GM23338 (cell line): ENCODE measurements around the gene IZUMO4. TPM values are rescaled to one million over a fixed set of nuclear protein-coding genes. Genes with fewer than 3 reads are reported as not detected.
A peak's percentile ranks its signal among the peaks of the same experiment; 100 is the strongest.

ENCODE experiments used
- ATAC-seq: fragments of 200-7000 bp; cut with Tn5 transposase; 3 replicates; pipeline ENCODE4 v1.9.1; 2020
- DNase-seq: peaks from one replicate; pipeline ENCODE4 v3.0.0-alpha.2; 2015; ENCODE audit warnings: low spot score
- H2AFZ ChIP-seq: fragments of 200-600 bp; sonication (generic); 2 replicates; pipeline ENCODE4 v1.8.0; 2016; ENCODE audit warnings: antibody characterized with exemption, mild to moderate bottlenecking, moderate library complexity
- H3F3A ChIP-seq: fragments of 200-600 bp; sonication (generic); replicated peaks from 2 replicates; pipeline ENCODE4 v1.8.0; 2017; ENCODE audit warnings: antibody characterized with exemption, mixed run types, low read depth
- H3K27ac ChIP-seq: fragments of 200-600 bp; sonication (generic); 2 replicates; pipeline ENCODE4 v1.6.1; 2016; ENCODE audit warnings: low read depth
- H3K27me3 ChIP-seq: fragments of 200-600 bp; sonication (generic); 2 replicates; pipeline ENCODE4 v1.8.0; 2016; ENCODE audit warnings: mild to moderate bottlenecking, mixed run types, moderate library complexity; ENCODE audit not compliant: insufficient read depth
- H3K36me3 ChIP-seq: fragments of 200-600 bp; sonication (generic); 2 replicates; pipeline ENCODE4 v1.8.0; 2016; ENCODE audit warnings: mild to moderate bottlenecking; ENCODE audit not compliant: insufficient read depth
- H3K4me1 ChIP-seq: fragments of 200-600 bp; sonication (generic); 2 replicates; pipeline ENCODE4 v1.8.0; 2016; ENCODE audit warnings: mild to moderate bottlenecking, moderate library complexity; ENCODE audit not compliant: insufficient read depth
- H3K4me2 ChIP-seq: fragments of 200-600 bp; sonication (generic); 2 replicates; pipeline ENCODE4 v1.7.1; 2017; ENCODE audit warnings: mixed run types
- H3K4me3 ChIP-seq: fragments of 200-600 bp; sonication (generic); 2 replicates; pipeline ENCODE4 v1.6.1; 2016; ENCODE audit warnings: mixed run types
- H3K79me2 ChIP-seq: fragments of 200-600 bp; sonication (generic); replicated peaks from 2 replicates; pipeline ENCODE4 v1.8.0; 2017; ENCODE audit warnings: mild to moderate bottlenecking; ENCODE audit not compliant: insufficient read depth
- H3K9me2 ChIP-seq: fragments of 200-600 bp; sonication (generic); 2 replicates; pipeline ENCODE4 v1.8.0; 2017; ENCODE audit not compliant: insufficient read depth
- H4K20me1 ChIP-seq: fragments of 200-600 bp; sonication (generic); replicated peaks from 2 replicates; pipeline ENCODE4 v1.8.0; 2017; ENCODE audit warnings: mild to moderate bottlenecking; ENCODE audit not compliant: insufficient read depth
- H3K27ac Mint-ChIP-seq: 2 replicates; pipeline ENCODE4 v1.8.0; 2020; ENCODE audit warnings: inconsistent platforms, mild to moderate bottlenecking, moderate library complexity, mixed read lengths
- H3K27me3 Mint-ChIP-seq: 3 replicates; pipeline ENCODE4 v1.8.0; 2022; ENCODE audit warnings: low read depth, mild to moderate bottlenecking, moderate library complexity, mixed read lengths, inconsistent platforms; ENCODE audit not compliant: insufficient read depth, poor library complexity
- H3K36me3 Mint-ChIP-seq: 3 replicates; pipeline ENCODE4 v1.8.0; 2021; ENCODE audit warnings: low read depth, mild to moderate bottlenecking, inconsistent platforms, moderate library complexity, mixed read lengths
- H3K4me1 Mint-ChIP-seq: 3 replicates; pipeline ENCODE4 v1.8.0; 2020; ENCODE audit warnings: mild to moderate bottlenecking, inconsistent platforms, mixed read lengths
- H3K4me3 Mint-ChIP-seq: 3 replicates; pipeline ENCODE4 v1.8.0; 2021; ENCODE audit warnings: moderate library complexity, mild to moderate bottlenecking, inconsistent platforms, mixed read lengths
- H3K9me3 Mint-ChIP-seq: 3 replicates; pipeline ENCODE4 v1.8.0; 2020; ENCODE audit warnings: moderate library complexity, mild to moderate bottlenecking, inconsistent platforms, mixed read lengths
- CREB1 ChIP-seq: fragments of 250-450 bp; sonication (Bioruptor Pico); IDR thresholded peaks from 2 replicates; pipeline ENCODE4 v1.5.0; 2020; ENCODE audit warnings: low read depth, mild to moderate bottlenecking, moderate library complexity
- EZH2 ChIP-seq: fragments of 200-600 bp; sonication (generic); IDR thresholded peaks from one replicate; pipeline ENCODE4 v1.8.0; 2017; ENCODE audit warnings: antibody characterized with exemption, mild to moderate bottlenecking, low read depth; ENCODE audit not compliant: unreplicated experiment
- EZH2phosphoT487 ChIP-seq: fragments of 200-600 bp; sonication (generic); IDR thresholded peaks from one replicate; pipeline ENCODE4 v1.8.1; 2018; ENCODE audit warnings: antibody characterized with exemption; ENCODE audit not compliant: unreplicated experiment
- JUNB ChIP-seq: IDR thresholded peaks from one replicate; pipeline ENCODE4 v1.6.1; 2016; ENCODE audit warnings: antibody characterized with exemption; ENCODE audit not compliant: unreplicated experiment
- NANOG ChIP-seq: IDR thresholded peaks from 2 replicates; pipeline ENCODE4 v1.6.1; 2016; ENCODE audit warnings: antibody characterized with exemption, borderline replicate concordance
- POLR2AphosphoS5 ChIP-seq: IDR thresholded peaks from 2 replicates; pipeline ENCODE4 v1.6.1; 2016; ENCODE audit warnings: antibody characterized with exemption, low read depth
- STAT1 ChIP-seq: IDR thresholded peaks from one replicate; pipeline ENCODE4 v1.6.1; 2016; ENCODE audit warnings: antibody characterized with exemption; ENCODE audit not compliant: unreplicated experiment
- ZNF114 ChIP-seq: fragments of 250-450 bp; sonication (Bioruptor Pico); IDR thresholded peaks from 2 replicates; pipeline ENCODE4 v1.5.0; 2020; ENCODE audit warnings: mild to moderate bottlenecking, moderate library complexity
- ZNF331 ChIP-seq: fragments of 250-450 bp; sonication (Bioruptor Pico); IDR thresholded peaks from 2 replicates; pipeline ENCODE4 v1.5.0; 2020; ENCODE audit warnings: low read depth, mild to moderate bottlenecking, moderate library complexity
- polyA plus RNA-seq: library from polyadenylated mRNA; unstranded; fragments of >200 nt; fragmentation: Nextera tagmentation; extraction: Ambion mirVana; gene quantifications from 2 replicates; pipeline ENCODE4 v1.2.1, GENCODE V29; 2016
- total RNA-seq: library from RNA; depleted of rRNA; stranded (reverse); fragments of >200 nt; shearing (Covaris generic); gene quantifications from 2 replicates; pipeline ENCODE4 v1.2.3, GENCODE V29; 2014
- TF ChIP-seq, protein P1 (sequence below): IDR thresholded peaks from one replicate; pipeline ENCODE4 v1.6.1; 2018; ENCODE audit warnings: antibody characterized with exemption; ENCODE audit not compliant: unreplicated experiment
- TF ChIP-seq, protein P2 (sequence below): fragments of 250-450 bp; sonication (Bioruptor Pico); IDR thresholded peaks from 2 replicates; pipeline ENCODE4 v1.5.0; 2020; ENCODE audit warnings: mild to moderate bottlenecking, moderate library complexity
- TF ChIP-seq, protein P3 (sequence below), 2 experiments: fragments of 200-600 bp in 1 of 2; sonication (generic) in 1 of 2; conservative IDR thresholded peaks; 2 replicates each; pipeline versions ENCODE4 v1.5.1 to v1.6.1; 2016 to 2017; ENCODE audit warnings: antibody characterized with exemption in 2 of 2, low read depth in 2 of 2, mild to moderate bottlenecking in 2 of 2, moderate library complexity in 1 of 2
- TF ChIP-seq, protein P4 (sequence below): IDR thresholded peaks from 2 replicates; pipeline ENCODE4 v1.6.1; 2016; ENCODE audit warnings: antibody characterized with exemption

Gene IZUMO4
- total and polyA plus RNA-seq, 2 experiments from 2014 or later = 0.57 to 2.2 TPM

DNA sequence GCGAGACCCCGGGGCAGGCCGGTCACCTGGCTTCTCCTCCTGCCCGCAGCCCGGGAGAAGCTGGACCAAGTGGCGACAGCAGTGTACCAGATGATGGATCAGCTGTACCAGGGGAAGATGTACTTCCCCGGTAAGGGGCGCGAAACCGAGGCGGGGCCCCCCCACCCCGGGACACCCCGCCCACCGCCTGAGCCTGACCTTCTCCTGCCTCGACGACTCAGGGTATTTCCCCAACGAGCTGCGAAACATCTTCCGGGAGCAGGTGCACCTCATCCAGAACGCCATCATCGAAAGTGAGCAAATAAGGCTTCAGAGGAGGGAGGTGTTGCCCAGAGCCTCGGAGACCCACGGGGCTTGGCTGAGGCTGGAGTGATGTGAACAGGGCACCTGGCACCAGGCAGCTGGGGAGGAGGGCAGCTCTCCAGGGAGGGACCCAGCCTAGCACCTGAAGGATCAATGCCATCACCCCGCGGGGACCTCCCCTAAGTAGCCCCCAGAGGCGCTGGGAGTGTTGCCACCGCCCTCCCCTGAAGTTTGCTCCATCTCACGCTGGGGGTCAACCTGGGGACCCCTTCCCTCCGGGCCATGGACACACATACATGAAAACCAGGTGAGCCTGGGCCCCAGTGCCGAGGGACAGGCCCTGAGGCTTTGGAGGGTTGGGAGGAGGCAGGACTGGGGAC, 629 bp downstream of the IZUMO4 start:
- Mint-ChIP-seq H3K4me1 (peaks cover 4% of the 10 kb centered on the region; the same call in 1 of the 3 replicates), H3K4me3 (peak overlapping the region; percentile 78), H3K27ac (no peak overlapping the region), H3K36me3 (peaks cover 20% of the 10 kb centered on the region), H3K27me3 (peaks cover 9% of the 10 kb centered on the region), H3K9me3 (no peaks in the 10 kb centered on the region)
- no peaks in the 10 kb centered on the region; the same call in 1 of the 2 replicates for H3K4me1 ChIP-seq
- TF ChIP-seq, protein P1, sequence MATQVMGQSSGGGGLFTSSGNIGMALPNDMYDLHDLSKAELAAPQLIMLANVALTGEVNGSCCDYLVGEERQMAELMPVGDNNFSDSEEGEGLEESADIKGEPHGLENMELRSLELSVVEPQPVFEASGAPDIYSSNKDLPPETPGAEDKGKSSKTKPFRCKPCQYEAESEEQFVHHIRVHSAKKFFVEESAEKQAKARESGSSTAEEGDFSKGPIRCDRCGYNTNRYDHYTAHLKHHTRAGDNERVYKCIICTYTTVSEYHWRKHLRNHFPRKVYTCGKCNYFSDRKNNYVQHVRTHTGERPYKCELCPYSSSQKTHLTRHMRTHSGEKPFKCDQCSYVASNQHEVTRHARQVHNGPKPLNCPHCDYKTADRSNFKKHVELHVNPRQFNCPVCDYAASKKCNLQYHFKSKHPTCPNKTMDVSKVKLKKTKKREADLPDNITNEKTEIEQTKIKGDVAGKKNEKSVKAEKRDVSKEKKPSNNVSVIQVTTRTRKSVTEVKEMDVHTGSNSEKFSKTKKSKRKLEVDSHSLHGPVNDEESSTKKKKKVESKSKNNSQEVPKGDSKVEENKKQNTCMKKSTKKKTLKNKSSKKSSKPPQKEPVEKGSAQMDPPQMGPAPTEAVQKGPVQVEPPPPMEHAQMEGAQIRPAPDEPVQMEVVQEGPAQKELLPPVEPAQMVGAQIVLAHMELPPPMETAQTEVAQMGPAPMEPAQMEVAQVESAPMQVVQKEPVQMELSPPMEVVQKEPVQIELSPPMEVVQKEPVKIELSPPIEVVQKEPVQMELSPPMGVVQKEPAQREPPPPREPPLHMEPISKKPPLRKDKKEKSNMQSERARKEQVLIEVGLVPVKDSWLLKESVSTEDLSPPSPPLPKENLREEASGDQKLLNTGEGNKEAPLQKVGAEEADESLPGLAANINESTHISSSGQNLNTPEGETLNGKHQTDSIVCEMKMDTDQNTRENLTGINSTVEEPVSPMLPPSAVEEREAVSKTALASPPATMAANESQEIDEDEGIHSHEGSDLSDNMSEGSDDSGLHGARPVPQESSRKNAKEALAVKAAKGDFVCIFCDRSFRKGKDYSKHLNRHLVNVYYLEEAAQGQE = no peak
- TF ChIP-seq, protein P2, sequence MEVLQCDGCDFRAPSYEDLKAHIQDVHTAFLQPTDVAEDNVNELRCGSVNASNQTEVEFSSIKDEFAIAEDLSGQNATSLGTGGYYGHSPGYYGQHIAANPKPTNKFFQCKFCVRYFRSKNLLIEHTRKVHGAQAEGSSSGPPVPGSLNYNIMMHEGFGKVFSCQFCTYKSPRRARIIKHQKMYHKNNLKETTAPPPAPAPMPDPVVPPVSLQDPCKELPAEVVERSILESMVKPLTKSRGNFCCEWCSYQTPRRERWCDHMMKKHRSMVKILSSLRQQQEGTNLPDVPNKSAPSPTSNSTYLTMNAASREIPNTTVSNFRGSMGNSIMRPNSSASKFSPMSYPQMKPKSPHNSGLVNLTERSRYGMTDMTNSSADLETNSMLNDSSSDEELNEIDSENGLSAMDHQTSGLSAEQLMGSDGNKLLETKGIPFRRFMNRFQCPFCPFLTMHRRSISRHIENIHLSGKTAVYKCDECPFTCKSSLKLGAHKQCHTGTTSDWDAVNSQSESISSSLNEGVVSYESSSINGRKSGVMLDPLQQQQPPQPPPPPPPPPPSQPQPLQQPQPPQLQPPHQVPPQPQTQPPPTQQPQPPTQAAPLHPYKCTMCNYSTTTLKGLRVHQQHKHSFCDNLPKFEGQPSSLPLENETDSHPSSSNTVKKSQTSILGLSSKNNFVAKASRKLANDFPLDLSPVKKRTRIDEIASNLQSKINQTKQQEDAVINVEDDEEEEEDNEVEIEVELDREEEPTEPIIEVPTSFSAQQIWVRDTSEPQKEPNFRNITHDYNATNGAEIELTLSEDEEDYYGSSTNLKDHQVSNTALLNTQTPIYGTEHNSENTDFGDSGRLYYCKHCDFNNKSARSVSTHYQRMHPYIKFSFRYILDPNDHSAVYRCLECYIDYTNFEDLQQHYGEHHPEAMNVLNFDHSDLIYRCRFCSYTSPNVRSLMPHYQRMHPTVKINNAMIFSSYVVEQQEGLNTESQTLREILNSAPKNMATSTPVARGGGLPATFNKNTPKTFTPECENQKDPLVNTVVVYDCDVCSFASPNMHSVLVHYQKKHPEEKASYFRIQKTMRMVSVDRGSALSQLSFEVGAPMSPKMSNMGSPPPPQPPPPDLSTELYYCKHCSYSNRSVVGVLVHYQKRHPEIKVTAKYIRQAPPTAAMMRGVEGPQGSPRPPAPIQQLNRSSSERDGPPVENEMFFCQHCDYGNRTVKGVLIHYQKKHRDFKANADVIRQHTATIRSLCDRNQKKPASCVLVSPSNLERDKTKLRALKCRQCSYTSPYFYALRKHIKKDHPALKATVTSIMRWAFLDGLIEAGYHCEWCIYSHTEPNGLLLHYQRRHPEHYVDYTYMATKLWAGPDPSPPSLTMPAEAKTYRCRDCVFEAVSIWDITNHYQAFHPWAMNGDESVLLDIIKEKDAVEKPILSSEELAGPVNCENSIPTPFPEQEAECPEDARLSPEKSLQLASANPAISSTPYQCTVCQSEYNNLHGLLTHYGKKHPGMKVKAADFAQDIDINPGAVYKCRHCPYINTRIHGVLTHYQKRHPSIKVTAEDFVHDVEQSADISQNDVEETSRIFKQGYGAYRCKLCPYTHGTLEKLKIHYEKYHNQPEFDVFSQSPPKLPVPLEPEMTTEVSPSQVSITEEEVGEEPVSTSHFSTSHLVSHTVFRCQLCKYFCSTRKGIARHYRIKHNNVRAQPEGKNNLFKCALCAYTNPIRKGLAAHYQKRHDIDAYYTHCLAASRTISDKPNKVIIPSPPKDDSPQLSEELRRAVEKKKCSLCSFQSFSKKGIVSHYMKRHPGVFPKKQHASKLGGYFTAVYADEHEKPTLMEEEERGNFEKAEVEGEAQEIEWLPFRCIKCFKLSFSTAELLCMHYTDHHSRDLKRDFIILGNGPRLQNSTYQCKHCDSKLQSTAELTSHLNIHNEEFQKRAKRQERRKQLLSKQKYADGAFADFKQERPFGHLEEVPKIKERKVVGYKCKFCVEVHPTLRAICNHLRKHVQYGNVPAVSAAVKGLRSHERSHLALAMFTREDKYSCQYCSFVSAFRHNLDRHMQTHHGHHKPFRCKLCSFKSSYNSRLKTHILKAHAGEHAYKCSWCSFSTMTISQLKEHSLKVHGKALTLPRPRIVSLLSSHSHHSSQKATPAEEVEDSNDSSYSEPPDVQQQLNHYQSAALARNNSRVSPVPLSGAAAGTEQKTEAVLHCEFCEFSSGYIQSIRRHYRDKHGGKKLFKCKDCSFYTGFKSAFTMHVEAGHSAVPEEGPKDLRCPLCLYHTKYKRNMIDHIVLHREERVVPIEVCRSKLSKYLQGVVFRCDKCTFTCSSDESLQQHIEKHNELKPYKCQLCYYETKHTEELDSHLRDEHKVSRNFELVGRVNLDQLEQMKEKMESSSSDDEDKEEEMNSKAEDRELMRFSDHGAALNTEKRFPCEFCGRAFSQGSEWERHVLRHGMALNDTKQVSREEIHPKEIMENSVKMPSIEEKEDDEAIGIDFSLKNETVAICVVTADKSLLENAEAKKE (CRISPR knock-in tag) = no peak
- TF ChIP-seq, protein P3, sequence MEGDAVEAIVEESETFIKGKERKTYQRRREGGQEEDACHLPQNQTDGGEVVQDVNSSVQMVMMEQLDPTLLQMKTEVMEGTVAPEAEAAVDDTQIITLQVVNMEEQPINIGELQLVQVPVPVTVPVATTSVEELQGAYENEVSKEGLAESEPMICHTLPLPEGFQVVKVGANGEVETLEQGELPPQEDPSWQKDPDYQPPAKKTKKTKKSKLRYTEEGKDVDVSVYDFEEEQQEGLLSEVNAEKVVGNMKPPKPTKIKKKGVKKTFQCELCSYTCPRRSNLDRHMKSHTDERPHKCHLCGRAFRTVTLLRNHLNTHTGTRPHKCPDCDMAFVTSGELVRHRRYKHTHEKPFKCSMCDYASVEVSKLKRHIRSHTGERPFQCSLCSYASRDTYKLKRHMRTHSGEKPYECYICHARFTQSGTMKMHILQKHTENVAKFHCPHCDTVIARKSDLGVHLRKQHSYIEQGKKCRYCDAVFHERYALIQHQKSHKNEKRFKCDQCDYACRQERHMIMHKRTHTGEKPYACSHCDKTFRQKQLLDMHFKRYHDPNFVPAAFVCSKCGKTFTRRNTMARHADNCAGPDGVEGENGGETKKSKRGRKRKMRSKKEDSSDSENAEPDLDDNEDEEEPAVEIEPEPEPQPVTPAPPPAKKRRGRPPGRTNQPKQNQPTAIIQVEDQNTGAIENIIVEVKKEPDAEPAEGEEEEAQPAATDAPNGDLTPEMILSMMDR (conservative IDR thresholded peaks at IDR 0.05; ENCODE audit: low read depth in 2 of 2) = no peak
- TF ChIP-seq ZNF331 (CRISPR knock-in tag) = no peak
- TF ChIP-seq EZH2 = no peak
- no peak for TF ChIP-seq STAT1
- no peak for TF ChIP-seq EZH2phosphoT487
- no peak for TF ChIP-seq ZNF114 (CRISPR knock-in tag)
- no peak for TF ChIP-seq POLR2AphosphoS5
- TF ChIP-seq, protein P4, sequence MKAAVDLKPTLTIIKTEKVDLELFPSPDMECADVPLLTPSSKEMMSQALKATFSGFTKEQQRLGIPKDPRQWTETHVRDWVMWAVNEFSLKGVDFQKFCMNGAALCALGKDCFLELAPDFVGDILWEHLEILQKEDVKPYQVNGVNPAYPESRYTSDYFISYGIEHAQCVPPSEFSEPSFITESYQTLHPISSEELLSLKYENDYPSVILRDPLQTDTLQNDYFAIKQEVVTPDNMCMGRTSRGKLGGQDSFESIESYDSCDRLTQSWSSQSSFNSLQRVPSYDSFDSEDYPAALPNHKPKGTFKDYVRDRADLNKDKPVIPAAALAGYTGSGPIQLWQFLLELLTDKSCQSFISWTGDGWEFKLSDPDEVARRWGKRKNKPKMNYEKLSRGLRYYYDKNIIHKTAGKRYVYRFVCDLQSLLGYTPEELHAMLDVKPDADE = no peak
- no peak for TF ChIP-seq CREB1 (CRISPR knock-in tag)
- no peak for TF ChIP-seq JUNB
- TF ChIP-seq NANOG = no peak
- H2AFZ ChIP-seq = peak overlapping the region; percentile 94; the same call in 1 of the 2 replicates
- peak overlapping the region; percentile 86 for H3K4me2 ChIP-seq
- 0 out of 2 replicates have a peak overlapping the region, but pooled peaks have one; percentile 66 for H3K27ac ChIP-seq
- DNase-seq (no peak), ATAC-seq (no peak)
- H4K20me1 ChIP-seq = no peaks in the 10 kb centered on the region; the same call in none of the 2 replicates
- peaks cover 16% of the 10 kb centered on the region; the same call in 1 of the 2 replicates for H3F3A ChIP-seq
- H3K4me3 ChIP-seq = peak overlapping the region; percentile 67
- H3K27me3 ChIP-seq = no peaks in the 10 kb centered on the region
- H3K79me2 ChIP-seq = no peaks in the 10 kb centered on the region
- H3K9me2 ChIP-seq = no peaks in the 10 kb centered on the region
- H3K36me3 ChIP-seq = no peaks in the 10 kb centered on the region
